Astrocyte (in vitro differentiated cells and primary cell): Measurements from ENCODE around the gene OR13C9. TPM values are rescaled to one million over a fixed set of nuclear protein-coding genes. Genes with fewer than 3 reads are reported as not detected.

Source experiments
- DNase-seq: peaks from one replicate; pipeline ENCODE4 v3.0.0-alpha.2; 2010; ENCODE audit warnings: low read depth
- FAIRE-seq: peaks from 2 replicates; lab custom pipeline; 2011; peaks lifted over from hg19 to GRCh38; lab: Jason Lieb, UNC
- H2AFZ ChIP-seq: 2 replicates; pipeline ENCODE4 v1.6.0; 2012; ENCODE audit warnings: low read depth, low read length, inconsistent platforms
- H3K27ac ChIP-seq: 2 replicates; pipeline ENCODE4 v1.5.1; 2011; ENCODE audit warnings: low read depth, low read length, inconsistent platforms
- H3K27me3 ChIP-seq: 2 replicates; pipeline ENCODE4 v1.6.0; 2011; ENCODE audit warnings: low read length, inconsistent platforms; ENCODE audit not compliant: insufficient read depth
- H3K36me3 ChIP-seq: 2 replicates; pipeline ENCODE4 v1.5.1; 2011; ENCODE audit warnings: low read length, inconsistent platforms; ENCODE audit not compliant: insufficient read depth
- H3K4me1 ChIP-seq: 2 replicates; pipeline ENCODE4 v1.5.1; 2011; ENCODE audit warnings: low read length, inconsistent platforms; ENCODE audit not compliant: insufficient read depth
- H3K4me2 ChIP-seq: 2 replicates; pipeline ENCODE4 v1.6.0; 2012; ENCODE audit warnings: low read length, inconsistent platforms
- H3K4me3 ChIP-seq: 2 replicates; pipeline ENCODE4 v1.5.1; 2011; ENCODE audit warnings: low read depth, mild to moderate bottlenecking, low read length, inconsistent platforms; ENCODE audit not compliant: insufficient read depth
- H3K79me2 ChIP-seq: 2 replicates; pipeline ENCODE4 v1.6.0; 2012; ENCODE audit warnings: mild to moderate bottlenecking, low read length, inconsistent platforms; ENCODE audit not compliant: insufficient read depth
- H3K9ac ChIP-seq: 2 replicates; pipeline ENCODE4 v1.6.0; 2012; ENCODE audit warnings: mild to moderate bottlenecking, low read length, inconsistent platforms
- H3K9me3 ChIP-seq: 2 replicates; pipeline ENCODE4 v1.5.1; 2012; ENCODE audit warnings: low read depth, mild to moderate bottlenecking, low read length, inconsistent platforms; ENCODE audit not compliant: insufficient read depth
- H4K20me1 ChIP-seq: 2 replicates; pipeline ENCODE4 v1.6.0; 2012; ENCODE audit warnings: low read length, inconsistent platforms; ENCODE audit not compliant: insufficient read depth
- H3K27ac Mint-ChIP-seq: one replicate; pipeline ENCODE4 v1.8.0; 2021; ENCODE audit warnings: mild to moderate bottlenecking, mixed read lengths; ENCODE audit not compliant: unreplicated experiment
- H3K27me3 Mint-ChIP-seq: one replicate; pipeline ENCODE4 v1.8.0; 2021; ENCODE audit warnings: low read depth, mixed read lengths; ENCODE audit not compliant: unreplicated experiment
- H3K36me3 Mint-ChIP-seq: one replicate; pipeline ENCODE4 v1.8.0; 2021; ENCODE audit warnings: low read depth, mixed read lengths; ENCODE audit not compliant: unreplicated experiment
- H3K4me1 Mint-ChIP-seq: one replicate; pipeline ENCODE4 v1.8.0; 2021; ENCODE audit warnings: low read depth, mixed read lengths; ENCODE audit not compliant: unreplicated experiment
- H3K4me3 Mint-ChIP-seq: one replicate; pipeline ENCODE4 v1.8.0; 2021; ENCODE audit warnings: mild to moderate bottlenecking, moderate library complexity, mixed read lengths; ENCODE audit not compliant: unreplicated experiment
- H3K9me3 Mint-ChIP-seq: one replicate; pipeline ENCODE4 v1.8.0; 2021; ENCODE audit warnings: mild to moderate bottlenecking, mixed read lengths; ENCODE audit not compliant: unreplicated experiment
- CTCF ChIP-seq: IDR thresholded peaks from 2 replicates; pipeline ENCODE4 v1.5.1; 2011; ENCODE audit warnings: low read depth, mild to moderate bottlenecking, inconsistent platforms, low read length, moderate library complexity; ENCODE audit not compliant: insufficient read depth
- EZH2 ChIP-seq: IDR thresholded peaks from 2 replicates; pipeline ENCODE4 v1.6.1; 2012; ENCODE audit warnings: mild to moderate bottlenecking, low read length, inconsistent platforms; ENCODE audit not compliant: insufficient read depth
- total RNA-seq: library from RNA; stranded (reverse); gene quantifications from 2 replicates; pipeline ENCODE4 v1.2.1, GENCODE V29; 2021

OR13C9 gene
- total RNA-seq, 1 donor from 2014 or later = not detected

- Histone ChIP-seq H3K4me1 (no peaks in the 10 kb centered on the region), H4K20me1 (no peaks in the 10 kb centered on the region), H3K4me2 (no peak overlapping the region), H3K27ac (no peak overlapping the region), H3K79me2 (no peaks in the 10 kb centered on the region), H3K36me3 (no peaks in the 10 kb centered on the region), H3K9ac (no peak overlapping the region), H2AFZ (no peak overlapping the region), H3K27me3 (no peaks in the 10 kb centered on the region), H3K9me3 (no peaks in the 10 kb centered on the region), H3K4me3 (no peak overlapping the region)
- Mint-ChIP-seq H3K27me3 (no peaks in the 10 kb centered on the region), H3K9me3 (peaks cover 9% of the 10 kb centered on the region), H3K4me1 (no peaks in the 10 kb centered on the region), H3K27ac (no peak overlapping the region), H3K4me3 (no peak overlapping the region), H3K36me3 (no peaks in the 10 kb centered on the region)
- DNase-seq = no peak
- TF ChIP-seq CTCF (no peak), EZH2 (no peak)
- FAIRE-seq = no peak
Observed at GRCh38 chr9:104577263-104577662, 40.7 kb downstream of the OR13C9 start.

- Mint-ChIP-seq H3K9me3 (peaks cover 15% of the 10 kb centered on the region), H3K36me3 (no peaks in the 10 kb centered on the region), H3K4me3 (no peak overlapping the region), H3K27me3 (no peaks in the 10 kb centered on the region), H3K4me1 (no peaks in the 10 kb centered on the region), H3K27ac (no peak overlapping the region)
- no peak overlapping the region for H3K9ac ChIP-seq
- FAIRE-seq (no peak), DNase-seq (no peak)
- no peaks in the 10 kb centered on the region for H3K36me3 ChIP-seq
- no peak for TF ChIP-seq EZH2
- no peak for TF ChIP-seq CTCF
- no peak overlapping the region for H3K27ac ChIP-seq
- no peaks in the 10 kb centered on the region for H3K79me2 ChIP-seq
- H3K27me3 ChIP-seq = no peaks in the 10 kb centered on the region
- H4K20me1 ChIP-seq = no peaks in the 10 kb centered on the region
- H3K9me3 ChIP-seq = no peaks in the 10 kb centered on the region
- no peaks in the 10 kb centered on the region for H3K4me1 ChIP-seq
- H3K4me3 ChIP-seq = no peak overlapping the region
- H3K4me2 ChIP-seq = no peak overlapping the region
- no peak overlapping the region for H2AFZ ChIP-seq
Observed at GRCh38 chr9:104575456-104575855, 42.5 kb downstream of the OR13C9 start.

DNA sequence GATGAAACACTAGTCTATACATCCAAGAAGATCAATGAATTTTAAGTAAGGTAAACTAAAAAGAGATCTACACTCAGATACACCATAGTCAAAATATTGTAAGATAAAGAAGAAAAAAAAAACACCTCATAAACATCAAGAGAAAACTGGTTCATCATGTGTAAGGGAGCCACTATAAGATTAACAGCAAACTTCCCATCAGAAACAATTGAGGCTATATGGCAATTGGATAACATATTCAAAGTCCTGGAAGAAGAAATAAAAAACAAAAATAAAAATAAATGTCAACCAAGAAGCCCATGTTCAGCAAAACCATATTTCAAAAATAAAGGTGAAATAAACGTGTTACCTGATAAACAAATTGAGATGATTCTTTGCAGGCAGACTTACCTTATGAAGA, 45.4 kb downstream of the OR13C9 start:
- H4K20me1 ChIP-seq = no peaks in the 10 kb centered on the region
- TF ChIP-seq CTCF (no peak), EZH2 (no peak)
- no peak overlapping the region for H3K4me2 ChIP-seq
- Mint-ChIP-seq H3K4me3 (no peak overlapping the region), H3K27ac (no peak overlapping the region), H3K9me3 (peaks cover 15% of the 10 kb centered on the region), H3K27me3 (no peaks in the 10 kb centered on the region), H3K4me1 (no peaks in the 10 kb centered on the region), H3K36me3 (no peaks in the 10 kb centered on the region)
- no peaks in the 10 kb centered on the region for H3K4me1 ChIP-seq
- no peaks in the 10 kb centered on the region for H3K9me3 ChIP-seq
- H2AFZ ChIP-seq = no peak overlapping the region
- DNase-seq (no peak), FAIRE-seq (no peak)
- no peaks in the 10 kb centered on the region for H3K36me3 ChIP-seq
- no peak overlapping the region for H3K9ac ChIP-seq
- no peaks in the 10 kb centered on the region for H3K27me3 ChIP-seq
- H3K27ac ChIP-seq = no peak overlapping the region
- no peak overlapping the region for H3K4me3 ChIP-seq
- H3K79me2 ChIP-seq = no peaks in the 10 kb centered on the region
